HG03575 (cell line): Measurements from ENCODE around the gene ITPKC.
"Not testable (repeated sequence)": the region's sequence is repeated elsewhere in the genome, so short reads cannot be mapped to it uniquely, and the experiment has no call there.

Experiments used
- ATAC-seq: cut with Tn5 transposase; IDR thresholded peaks from one replicate; pipeline ENCODE4 v1.9.1; 2021; ENCODE audit not compliant: unreplicated experiment, insufficient number of reproducible peaks, low FRiP score; ENCODE audit errors: extremely low read depth

ITPKC gene

DNA sequence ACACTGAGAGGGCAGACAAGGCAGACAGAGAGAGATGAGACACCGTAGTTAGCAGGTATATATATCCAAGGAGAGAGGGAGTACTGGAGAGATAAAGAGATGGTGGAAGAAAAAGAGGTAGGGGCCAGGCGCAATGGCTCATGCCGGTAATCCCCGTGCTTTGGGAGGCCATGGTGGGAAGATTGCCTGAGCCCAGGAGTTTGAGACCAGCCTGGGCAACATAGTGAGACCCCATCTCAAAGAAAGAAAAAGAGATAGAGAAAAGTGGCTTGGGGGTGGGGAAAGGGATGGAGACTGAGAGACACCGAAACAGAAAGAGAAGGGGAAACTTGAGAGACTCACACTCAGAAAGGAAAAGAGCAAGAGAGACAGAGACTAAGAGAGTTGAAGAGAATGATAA, 63.7 kb downstream of the ITPKC start:
- no peak for ATAC-seq

DNA sequence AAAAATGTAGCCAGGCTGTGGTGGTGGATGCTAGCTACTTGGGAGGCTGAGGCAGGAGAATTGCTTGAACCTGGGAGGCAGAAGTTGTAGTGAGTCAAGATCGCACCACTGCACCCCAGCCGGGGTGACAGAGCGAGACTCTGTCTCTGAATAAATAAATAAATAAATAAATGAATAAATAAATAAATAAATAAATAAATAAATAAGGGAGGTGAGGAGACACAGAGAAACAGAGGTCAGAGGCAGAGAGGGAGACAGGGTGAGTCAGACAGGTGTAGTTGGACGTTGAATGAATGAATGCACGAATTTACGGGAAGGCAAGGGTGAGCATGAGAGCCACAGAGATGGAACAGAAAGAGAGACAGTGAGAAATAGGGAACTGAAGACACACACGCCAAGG, 64.2 kb downstream of the ITPKC start:
- no peak for ATAC-seq

DNA sequence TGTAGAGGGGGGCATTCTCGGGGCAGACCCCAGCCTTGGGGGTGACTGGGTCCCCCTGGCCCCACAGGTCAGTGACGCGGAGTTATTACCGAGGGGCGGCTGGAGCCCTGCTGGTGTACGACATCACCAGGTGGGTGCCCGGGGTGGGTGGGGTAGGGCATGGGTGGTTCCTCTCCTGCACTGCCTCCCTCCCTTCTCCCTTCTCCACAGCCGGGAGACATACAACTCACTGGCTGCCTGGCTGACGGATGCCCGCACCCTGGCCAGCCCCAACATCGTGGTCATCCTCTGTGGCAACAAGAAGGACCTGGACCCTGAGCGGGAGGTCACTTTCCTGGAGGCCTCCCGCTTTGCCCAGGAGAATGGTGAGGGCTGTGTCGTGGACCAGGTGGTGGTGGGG, 66.8 kb downstream of the ITPKC start:
- no peak for ATAC-seq

DNA sequence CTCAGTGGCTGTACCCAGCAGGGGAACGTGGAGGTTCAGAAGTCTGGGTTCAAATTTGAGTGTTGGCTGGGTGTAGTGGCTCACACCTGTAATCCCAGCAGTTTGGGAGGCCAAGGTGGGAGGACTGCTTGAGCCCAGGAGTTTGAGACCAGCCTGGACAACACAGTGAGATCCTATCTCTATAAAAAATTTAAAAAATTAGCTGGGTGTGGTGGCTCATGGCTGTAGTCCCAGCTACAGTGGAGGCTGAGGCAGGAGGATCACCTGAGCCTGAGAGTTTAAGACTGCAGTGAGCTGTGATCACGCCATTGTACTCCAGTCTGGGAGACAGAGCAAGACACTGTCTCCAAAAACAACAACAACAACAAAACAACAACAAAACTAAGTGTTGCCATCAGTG, 67.2 kb downstream of the ITPKC start:
- ATAC-seq, result not testable (repeated sequence)

DNA sequence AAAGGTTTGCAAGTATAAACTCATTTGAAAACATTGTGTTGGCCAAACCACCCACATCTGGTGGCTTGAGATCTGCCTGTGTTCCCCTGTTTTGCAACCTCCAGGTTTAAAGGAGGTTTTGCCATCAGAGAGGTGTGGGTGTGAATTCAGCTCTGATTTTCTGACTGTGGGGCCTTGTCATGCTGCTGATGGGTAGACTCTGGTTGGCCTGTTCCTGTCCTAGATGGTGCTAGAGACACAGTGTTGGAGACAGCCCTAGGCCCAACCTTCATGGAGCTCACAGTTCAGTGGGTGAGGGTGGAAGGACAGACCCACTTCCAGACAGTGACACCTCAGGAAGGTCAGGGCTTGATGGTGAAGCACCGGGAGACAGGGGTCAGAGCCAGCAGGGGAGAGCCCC, 68.6 kb downstream of the ITPKC start:
- ATAC-seq, result no peak

DNA sequence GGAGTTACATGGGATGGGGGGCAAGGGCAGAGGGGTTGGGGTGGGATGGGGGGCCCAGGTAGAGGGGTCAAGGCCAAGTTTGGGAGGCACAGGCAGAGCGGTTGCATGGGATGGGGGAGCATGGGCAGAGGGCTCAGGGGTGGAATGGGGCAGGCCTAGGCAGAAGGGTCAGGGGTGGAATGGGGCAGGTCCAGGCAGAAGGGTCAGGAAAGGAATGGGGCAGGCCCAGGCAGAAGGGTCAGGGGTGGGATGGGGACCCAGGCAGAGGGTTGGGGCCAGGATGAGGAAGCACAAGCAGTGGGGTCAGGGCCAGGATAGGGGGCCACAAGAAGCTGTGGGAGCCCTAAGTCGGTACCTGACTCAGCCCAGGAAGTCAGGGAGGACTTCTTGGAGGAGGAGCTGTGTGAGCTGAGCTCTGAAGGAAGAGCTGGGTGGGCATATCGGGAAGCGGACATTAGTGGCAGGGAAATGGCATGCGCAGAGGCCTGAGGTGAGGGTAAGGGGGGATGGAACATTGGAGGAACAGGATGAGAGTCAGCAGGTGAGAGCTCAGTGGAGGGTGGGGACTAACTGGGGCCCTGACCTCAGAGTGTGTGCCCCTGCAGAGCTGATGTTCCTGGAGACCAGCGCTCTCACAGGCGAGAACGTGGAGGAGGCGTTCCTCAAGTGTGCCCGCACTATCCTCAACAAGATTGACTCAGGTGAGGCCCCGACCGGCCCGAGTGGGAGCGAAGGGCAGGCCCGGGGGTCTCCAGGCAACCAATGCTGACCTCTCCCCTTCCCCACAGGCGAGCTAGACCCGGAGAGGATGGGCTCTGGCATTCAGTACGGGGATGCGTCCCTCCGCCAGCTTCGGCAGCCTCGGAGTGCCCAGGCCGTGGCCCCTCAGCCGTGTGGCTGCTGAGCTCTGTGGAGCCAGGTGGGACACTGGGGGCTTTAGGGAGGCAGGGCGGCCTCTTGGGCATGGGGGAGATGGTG, 69.4 kb downstream of the ITPKC start:
- no peak for ATAC-seq
